Activated naive CD4-positive, alpha-beta T cell treated with anti-CD3 and anti-CD28 coated beads, Interleukin-2, amount 50 U/mL, for 24 hours (primary cell): ENCODE measurements around the gene HAT1.
"Not testable (repeated sequence)": the region's sequence is repeated elsewhere in the genome, so short reads cannot be mapped to it uniquely, and the experiment has no call there.

Experiments
- H3K27ac Mint-ChIP-seq: one replicate; pipeline ENCODE4 v1.8.0; 2021; ENCODE audit warnings: mild to moderate bottlenecking, mixed read lengths
- H3K27me3 Mint-ChIP-seq: one replicate; pipeline ENCODE4 v1.8.0; 2021; ENCODE audit warnings: mixed read lengths
- H3K36me3 Mint-ChIP-seq: one replicate; pipeline ENCODE4 v1.8.0; 2021; ENCODE audit warnings: mixed read lengths
- H3K4me1 Mint-ChIP-seq: one replicate; pipeline ENCODE4 v1.8.0; 2021; ENCODE audit warnings: mixed read lengths
- H3K4me3 Mint-ChIP-seq: one replicate; pipeline ENCODE4 v1.8.0; 2021; ENCODE audit warnings: mild to moderate bottlenecking, mixed read lengths
- H3K9me3 Mint-ChIP-seq: one replicate; pipeline ENCODE4 v1.8.0; 2021; ENCODE audit warnings: mixed read lengths

Gene HAT1

GRCh38 chr2:171952748-171953147, 30.5 kb downstream of the HAT1 start:
- Mint-ChIP-seq H3K27ac (no peak overlapping the region), H3K9me3 (no peaks in the 10 kb centered on the region), H3K27me3 (no peaks in the 10 kb centered on the region), H3K4me1 (peaks cover 20% of the 10 kb centered on the region), H3K4me3 (no peak overlapping the region), H3K36me3 (peaks cover 15% of the 10 kb centered on the region)

- no peaks in the 10 kb centered on the region for H3K9me3 Mint-ChIP-seq
- H3K4me1 Mint-ChIP-seq, result peaks cover 42% of the 10 kb centered on the region
- H3K36me3 Mint-ChIP-seq, result peaks cover 16% of the 10 kb centered on the region
- no peaks in the 10 kb centered on the region for H3K27me3 Mint-ChIP-seq
- H3K4me3 Mint-ChIP-seq, result no peak overlapping the region
- H3K27ac Mint-ChIP-seq, result no peak overlapping the region
Observed at GRCh38 chr2:171956135-171956825, 34.0 kb downstream of the HAT1 start.

DNA sequence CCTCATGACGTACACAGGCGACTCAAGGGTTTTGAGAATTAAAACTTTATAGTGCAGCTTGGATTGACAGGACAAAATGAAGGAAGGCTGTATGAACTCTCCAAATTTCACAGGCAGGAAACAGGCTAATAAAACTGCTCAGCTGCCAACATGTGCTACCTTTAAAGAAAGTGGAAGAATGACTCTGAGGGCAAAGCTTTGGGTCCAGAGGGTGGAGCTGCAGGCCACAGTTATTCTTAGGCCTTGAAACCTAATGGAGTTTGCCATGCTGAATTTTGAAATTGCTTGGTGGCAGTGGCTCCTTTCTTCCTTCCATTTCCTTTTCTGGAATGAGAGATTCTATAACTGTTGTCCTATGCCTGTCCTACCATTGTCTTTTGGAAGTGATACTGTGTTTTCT, 34.8 kb downstream of the HAT1 start:
- no peak overlapping the region for H3K4me3 Mint-ChIP-seq

DNA sequence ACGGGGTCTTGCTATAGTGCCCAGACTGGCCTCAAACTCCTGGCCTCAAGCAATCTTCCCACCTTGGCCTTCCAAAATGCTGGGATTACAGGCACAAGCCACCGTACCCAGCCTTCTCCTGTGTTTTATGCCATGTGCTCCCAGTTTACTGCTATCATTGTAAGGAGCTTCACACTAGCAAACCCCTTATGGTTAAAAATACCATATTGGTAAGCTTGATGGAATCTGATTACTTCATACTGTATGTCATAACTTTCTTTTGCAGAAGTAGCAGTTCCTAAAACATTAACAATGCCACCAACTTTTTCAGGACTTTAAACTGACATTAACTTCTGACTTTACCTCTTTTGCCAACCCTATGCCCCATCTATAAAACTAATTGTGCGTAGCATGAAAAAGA, 36.2 kb downstream of the HAT1 start:
- Mint-ChIP-seq H3K27ac (no peak overlapping the region), H3K36me3 (peaks cover 16% of the 10 kb centered on the region), H3K27me3 (no peaks in the 10 kb centered on the region), H3K4me3 (no peak overlapping the region), H3K4me1 (peaks cover 52% of the 10 kb centered on the region), H3K9me3 (no peaks in the 10 kb centered on the region)

More for the DNA sequence above, 34.8 kb downstream of the HAT1 start:
- no peaks in the 10 kb centered on the region for H3K27me3 Mint-ChIP-seq
- no peaks in the 10 kb centered on the region for H3K9me3 Mint-ChIP-seq
- peaks cover 16% of the 10 kb centered on the region for H3K36me3 Mint-ChIP-seq
- H3K4me1 Mint-ChIP-seq, result peaks cover 43% of the 10 kb centered on the region
- no peak overlapping the region for H3K27ac Mint-ChIP-seq

GRCh38 chr2:171959998-171960397, 37.7 kb downstream of the HAT1 start:
- H3K4me1 Mint-ChIP-seq, result peaks cover 55% of the 10 kb centered on the region
- no peak overlapping the region for H3K27ac Mint-ChIP-seq
- H3K9me3 Mint-ChIP-seq, result no peaks in the 10 kb centered on the region
- H3K27me3 Mint-ChIP-seq, result no peaks in the 10 kb centered on the region
- H3K36me3 Mint-ChIP-seq, result peaks cover 12% of the 10 kb centered on the region
- H3K4me3 Mint-ChIP-seq, result no peak overlapping the region

- Mint-ChIP-seq H3K9me3 (no peaks in the 10 kb centered on the region), H3K36me3 (peaks cover 10% of the 10 kb centered on the region), H3K27me3 (no peaks in the 10 kb centered on the region), H3K27ac (no peak overlapping the region), H3K4me3 (no peak overlapping the region), H3K4me1 (peaks cover 59% of the 10 kb centered on the region)
Observed at GRCh38 chr2:171960570-171960969, 38.3 kb downstream of the HAT1 start.

GRCh38 chr2:171963198-171963597, 40.9 kb downstream of the HAT1 start:
- H3K4me3 Mint-ChIP-seq, result no peak overlapping the region
- H3K27ac Mint-ChIP-seq, result no peak overlapping the region

GRCh38 chr2:171964308-171964707, 42.0 kb downstream of the HAT1 start:
- no peak overlapping the region for H3K27ac Mint-ChIP-seq
- no peak overlapping the region for H3K4me3 Mint-ChIP-seq
- peaks cover 53% of the 10 kb centered on the region for H3K4me1 Mint-ChIP-seq
- H3K36me3 Mint-ChIP-seq, result peaks cover 22% of the 10 kb centered on the region
- H3K27me3 Mint-ChIP-seq, result no peaks in the 10 kb centered on the region
- no peaks in the 10 kb centered on the region for H3K9me3 Mint-ChIP-seq

More at GRCh38 chr2:171963198-171963597, 40.9 kb downstream of the HAT1 start:
- no peaks in the 10 kb centered on the region for H3K9me3 Mint-ChIP-seq
- H3K36me3 Mint-ChIP-seq, result peaks cover 18% of the 10 kb centered on the region
- H3K4me1 Mint-ChIP-seq, result peaks cover 59% of the 10 kb centered on the region
- no peaks in the 10 kb centered on the region for H3K27me3 Mint-ChIP-seq

DNA sequence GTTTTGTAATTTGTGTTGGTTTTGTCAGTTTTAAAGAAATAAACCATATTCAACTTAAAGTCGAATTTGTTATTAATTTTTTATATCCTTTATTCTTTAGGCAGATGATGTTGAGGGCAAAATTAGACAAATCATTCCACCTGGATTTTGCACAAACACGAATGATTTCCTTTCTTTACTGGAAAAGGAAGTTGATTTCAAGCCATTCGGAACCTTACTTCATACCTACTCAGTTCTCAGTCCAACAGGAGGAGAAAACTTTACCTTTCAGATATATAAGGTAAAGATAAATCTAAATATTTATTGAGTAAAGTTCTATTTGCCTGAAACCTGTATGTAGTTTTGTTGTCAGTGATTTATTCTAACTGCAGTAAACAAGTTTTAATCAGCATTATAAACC, 43.0 kb downstream of the HAT1 start:
- H3K36me3 Mint-ChIP-seq, result peaks cover 19% of the 10 kb centered on the region
- H3K27me3 Mint-ChIP-seq, result no peaks in the 10 kb centered on the region

GRCh38 chr2:171965661-171966060, 43.4 kb downstream of the HAT1 start:
- Mint-ChIP-seq H3K4me3 (no peak overlapping the region), H3K9me3 (no peaks in the 10 kb centered on the region), H3K27ac (no peak overlapping the region), H3K4me1 (peaks cover 44% of the 10 kb centered on the region), H3K27me3 (no peaks in the 10 kb centered on the region), H3K36me3 (peaks cover 19% of the 10 kb centered on the region)

More for the DNA sequence above, 43.0 kb downstream of the HAT1 start:
- Mint-ChIP-seq H3K9me3 (no peaks in the 10 kb centered on the region), H3K27ac (peak overlapping the region; percentile 51), H3K4me1 (peaks cover 45% of the 10 kb centered on the region), H3K4me3 (no peak overlapping the region)

DNA sequence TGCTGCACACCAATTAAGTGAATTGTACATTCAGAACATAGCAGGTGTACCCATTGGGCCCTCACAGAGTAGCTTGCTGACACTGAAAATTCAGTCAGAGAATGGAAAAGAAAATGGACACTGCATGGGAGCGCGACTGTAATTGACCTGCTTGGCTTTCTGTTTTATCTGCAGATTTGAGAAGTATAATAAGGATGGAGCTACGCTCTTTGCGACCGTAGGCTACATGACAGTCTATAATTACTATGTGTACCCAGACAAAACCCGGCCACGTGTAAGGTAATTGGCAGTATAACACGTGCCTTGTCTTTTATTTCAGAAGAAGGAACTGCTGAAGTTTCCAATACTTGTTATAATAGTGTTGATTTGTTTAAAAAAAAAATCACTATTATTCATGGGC, 44.0 kb downstream of the HAT1 start:
- peaks cover 20% of the 10 kb centered on the region for H3K36me3 Mint-ChIP-seq
- H3K4me1 Mint-ChIP-seq, result peaks cover 38% of the 10 kb centered on the region
- H3K27me3 Mint-ChIP-seq, result no peaks in the 10 kb centered on the region
- no peak overlapping the region for H3K4me3 Mint-ChIP-seq
- H3K9me3 Mint-ChIP-seq, result no peaks in the 10 kb centered on the region
- H3K27ac Mint-ChIP-seq, result no peak overlapping the region

- no peaks in the 10 kb centered on the region for H3K9me3 Mint-ChIP-seq
- peaks cover 24% of the 10 kb centered on the region for H3K36me3 Mint-ChIP-seq
- H3K4me3 Mint-ChIP-seq, result no peak overlapping the region
- no peak overlapping the region for H3K27ac Mint-ChIP-seq
- H3K4me1 Mint-ChIP-seq, result peaks cover 36% of the 10 kb centered on the region
- no peaks in the 10 kb centered on the region for H3K27me3 Mint-ChIP-seq
Observed at GRCh38 chr2:171966688-171967087, 44.4 kb downstream of the HAT1 start.

DNA sequence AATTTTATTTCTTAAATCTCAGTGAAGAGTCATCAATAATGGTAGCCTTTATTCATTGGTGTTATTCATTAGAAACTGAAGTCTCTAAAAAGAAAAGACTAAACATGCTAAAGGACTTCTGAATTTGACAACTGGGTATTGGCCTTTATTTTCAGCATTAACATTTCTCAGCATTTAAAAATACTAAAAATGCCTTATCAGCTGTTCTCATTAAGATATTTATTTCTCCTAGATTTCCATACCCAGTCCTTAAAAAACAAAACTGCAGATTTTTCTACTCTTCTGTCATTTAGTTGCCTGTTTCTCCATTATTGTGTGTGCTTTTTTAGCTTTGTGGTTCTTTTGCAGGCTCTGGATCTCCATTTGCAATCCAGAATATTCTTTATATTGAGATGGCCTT, 46.2 kb downstream of the HAT1 start:
- Mint-ChIP-seq H3K4me3 (no peak overlapping the region), H3K36me3 (peaks cover 31% of the 10 kb centered on the region), H3K4me1 (peaks cover 30% of the 10 kb centered on the region), H3K27ac (no peak overlapping the region), H3K9me3 (no peaks in the 10 kb centered on the region), H3K27me3 (no peaks in the 10 kb centered on the region)

DNA sequence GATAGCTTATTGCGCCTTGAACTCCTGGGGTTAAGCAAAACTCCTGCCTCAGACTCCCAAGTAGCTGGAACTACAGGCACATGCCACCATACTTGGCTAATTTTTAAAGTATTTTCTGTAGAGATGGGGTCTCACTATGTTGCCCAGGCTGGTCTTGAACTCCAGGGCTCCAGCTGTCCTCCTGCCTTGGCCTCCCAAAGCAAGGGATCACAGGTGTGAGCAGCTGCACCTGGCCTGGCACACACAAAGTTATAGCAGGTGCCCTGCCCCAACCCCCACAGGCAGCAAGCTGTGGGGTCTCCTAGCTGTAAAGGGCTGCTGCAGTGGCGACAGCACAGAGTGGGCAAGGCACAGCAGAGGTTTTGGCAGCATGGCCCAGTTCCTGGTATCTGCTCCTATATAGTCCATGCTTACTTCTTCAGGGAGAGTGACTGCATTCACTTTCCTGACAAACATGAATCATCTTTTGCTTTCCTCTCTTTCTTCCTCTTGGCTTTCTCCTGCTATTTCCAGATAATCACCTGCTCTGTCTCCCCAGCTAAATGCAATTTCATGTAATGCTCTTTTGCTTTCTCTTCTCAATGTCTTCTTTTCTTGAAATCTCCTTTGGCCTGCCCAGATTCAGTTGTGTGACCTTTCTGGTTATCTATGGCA, 50.2 kb downstream of the HAT1 start:
- peaks cover 3% of the 10 kb centered on the region for H3K4me1 Mint-ChIP-seq
- H3K9me3 Mint-ChIP-seq, result no peaks in the 10 kb centered on the region
- H3K27ac Mint-ChIP-seq, result no peak overlapping the region
- no peak overlapping the region for H3K4me3 Mint-ChIP-seq
- H3K27me3 Mint-ChIP-seq, result no peaks in the 10 kb centered on the region
- peaks cover 33% of the 10 kb centered on the region for H3K36me3 Mint-ChIP-seq

GRCh38 chr2:171979103-171979502, 56.8 kb downstream of the HAT1 start:
- Mint-ChIP-seq H3K36me3 (peaks cover 44% of the 10 kb centered on the region), H3K27ac (no peak overlapping the region), H3K4me1 (no peaks in the 10 kb centered on the region), H3K9me3 (no peaks in the 10 kb centered on the region), H3K4me3 (no peak overlapping the region), H3K27me3 (no peaks in the 10 kb centered on the region)

GRCh38 chr2:171983924-171984323, 61.7 kb downstream of the HAT1 start:
- H3K4me1 Mint-ChIP-seq, H3K27me3 Mint-ChIP-seq, H3K9me3 Mint-ChIP-seq, H3K27ac Mint-ChIP-seq, H3K4me3 Mint-ChIP-seq: not testable (repeated sequence)
- peaks cover 28% of the 10 kb centered on the region for H3K36me3 Mint-ChIP-seq
